ENCODE measurements around the gene RETREG3. TPM values are rescaled to one million over a fixed set of nuclear protein-coding genes. Genes with fewer than 3 reads are reported as not detected.

RETREG3 gene
- total and polyA plus RNA-seq, 7 donors, result 13.9 to 43.2 (median 35.0) TPM

- ATAC-seq (peak in 2 of 4 donors; percentile 0 to 14), DNase-seq (peak in 1 of 2 donors; percentile 45)
- WGBS, 3 donors, result 34 to 35% (median 35%) methylated on average over 26 of the region's 26 CpGs
- intact Hi-C loops (cut with DNase I), result no loop called here
- peak overlapping the region; percentile 92 for H3K27ac ChIP-seq
- peaks cover 30% of the 10 kb centered on the region for H3K4me1 ChIP-seq
- TF ChIP-seq, protein P1, sequence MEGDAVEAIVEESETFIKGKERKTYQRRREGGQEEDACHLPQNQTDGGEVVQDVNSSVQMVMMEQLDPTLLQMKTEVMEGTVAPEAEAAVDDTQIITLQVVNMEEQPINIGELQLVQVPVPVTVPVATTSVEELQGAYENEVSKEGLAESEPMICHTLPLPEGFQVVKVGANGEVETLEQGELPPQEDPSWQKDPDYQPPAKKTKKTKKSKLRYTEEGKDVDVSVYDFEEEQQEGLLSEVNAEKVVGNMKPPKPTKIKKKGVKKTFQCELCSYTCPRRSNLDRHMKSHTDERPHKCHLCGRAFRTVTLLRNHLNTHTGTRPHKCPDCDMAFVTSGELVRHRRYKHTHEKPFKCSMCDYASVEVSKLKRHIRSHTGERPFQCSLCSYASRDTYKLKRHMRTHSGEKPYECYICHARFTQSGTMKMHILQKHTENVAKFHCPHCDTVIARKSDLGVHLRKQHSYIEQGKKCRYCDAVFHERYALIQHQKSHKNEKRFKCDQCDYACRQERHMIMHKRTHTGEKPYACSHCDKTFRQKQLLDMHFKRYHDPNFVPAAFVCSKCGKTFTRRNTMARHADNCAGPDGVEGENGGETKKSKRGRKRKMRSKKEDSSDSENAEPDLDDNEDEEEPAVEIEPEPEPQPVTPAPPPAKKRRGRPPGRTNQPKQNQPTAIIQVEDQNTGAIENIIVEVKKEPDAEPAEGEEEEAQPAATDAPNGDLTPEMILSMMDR (IDR thresholded peaks at IDR 0.05), result no peak
- H3K9me3 ChIP-seq, result no peaks in the 10 kb centered on the region
- peak overlapping the region; percentile 74 for H3K4me3 ChIP-seq
- no peaks in the 10 kb centered on the region for H3K27me3 ChIP-seq (ENCODE audit: insufficient read depth in 3 of 3, low read length in 2 of 3)
- peaks cover 0 to 24% of the 10 kb centered on the region in 2 donors for H3K36me3 ChIP-seq (ENCODE audit: insufficient read depth in 1 of 2, low read depth in 1 of 2)
Observed at GRCh38 chr17:42535155-42536047, 73.8 kb downstream of the RETREG3 start.

DNA sequence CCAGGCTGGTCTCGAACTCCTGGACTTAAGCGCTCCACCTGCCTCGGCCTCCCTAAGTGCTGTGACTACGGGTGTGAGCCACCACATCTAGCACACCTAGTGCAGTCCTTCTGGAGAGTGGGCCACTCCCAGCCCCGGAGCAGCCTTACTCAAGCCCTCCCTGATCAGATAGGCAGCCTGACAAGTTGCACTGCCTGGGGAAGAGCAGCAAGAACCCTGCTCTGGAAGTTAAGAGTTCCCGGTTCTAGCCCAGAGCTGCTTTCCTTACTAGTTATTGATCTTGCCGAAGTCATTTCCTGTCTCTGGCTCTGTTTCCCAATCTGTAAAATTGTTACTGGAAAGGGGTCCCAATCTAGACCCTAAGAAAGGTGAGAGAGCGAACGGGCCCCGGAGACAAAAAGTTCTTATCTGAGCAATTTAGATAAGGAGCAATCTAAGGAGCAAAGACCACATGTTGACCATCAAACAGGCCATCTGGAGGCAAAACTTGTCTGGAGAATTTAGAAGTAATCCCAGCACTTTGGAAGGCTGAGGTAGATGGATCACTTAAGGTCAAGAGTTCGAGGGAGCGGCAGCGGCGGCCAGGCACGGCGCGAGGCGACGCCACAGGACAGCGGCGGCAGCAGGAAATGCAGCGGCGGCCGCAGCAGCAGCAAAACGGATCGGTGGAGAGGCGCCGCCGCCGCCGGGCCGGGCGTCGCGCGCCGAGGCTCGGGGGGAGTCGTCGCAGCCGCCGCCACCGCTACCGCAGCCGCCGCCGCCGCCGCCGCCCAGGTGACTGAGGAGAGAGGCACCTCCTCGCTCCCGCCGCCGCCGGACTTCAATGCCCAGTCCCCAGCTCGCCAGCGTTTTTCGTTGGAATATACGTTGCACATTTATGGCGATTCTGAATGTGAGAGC is 77.5 kb downstream of the RETREG3 start:
- Histone ChIP-seq H3K4me3 (peak overlapping the region; percentile 71), H3K4me1 (peaks cover 27% of the 10 kb centered on the region), H3K9me3 (no peaks in the 10 kb centered on the region), H3K27me3 (ENCODE audit: insufficient read depth in 3 of 3, low read length in 2 of 3) (no peaks in the 10 kb centered on the region), H3K36me3 (ENCODE audit: insufficient read depth in 1 of 2, low read depth in 1 of 2) (no peaks in the 10 kb centered on the region), H3K27ac (peak overlapping the region; percentile 84)
- peak; percentile 69 to 88 for DNase-seq
- ATAC-seq, result peak; percentile 33 to 42 (median 38)
- WGBS, 3 donors, result 13 to 21% (median 15%) methylated on average over 41 to 60 of the region's 60 CpGs
- intact Hi-C loops (cut with DNase I), result no loop called here
- TF ChIP-seq, protein P1 (IDR thresholded peaks at IDR 0.05), result peak; percentile 46

DNA sequence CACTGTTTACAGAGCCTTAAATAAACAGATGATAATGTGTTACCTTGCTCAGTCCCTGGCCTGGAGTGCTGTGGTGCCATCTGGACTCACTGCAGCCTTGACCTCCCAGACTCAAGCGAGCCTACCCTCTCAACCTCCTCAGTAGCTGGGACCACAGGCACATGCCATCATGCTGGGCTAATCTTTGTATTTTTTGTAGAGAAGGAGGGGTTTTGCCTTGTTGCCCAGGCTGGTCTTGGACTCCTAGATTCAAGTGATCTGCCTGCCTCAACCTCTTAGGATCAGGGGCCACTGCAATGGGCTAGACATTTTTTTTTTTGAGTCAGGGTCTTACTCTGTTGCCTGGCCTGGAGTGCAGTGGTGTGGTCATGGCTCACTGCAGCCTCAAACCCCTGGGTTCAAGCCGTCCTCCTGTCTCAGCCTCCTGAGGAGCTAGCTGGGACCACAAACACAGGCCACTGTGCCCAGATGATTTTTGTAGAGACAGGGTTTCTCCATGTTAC is 78.2 kb downstream of the RETREG3 start:
- H3K27me3 ChIP-seq (ENCODE audit: insufficient read depth in 3 of 3, low read length in 2 of 3), result no peaks in the 10 kb centered on the region
- H3K4me1 ChIP-seq, result peaks cover 32% of the 10 kb centered on the region
- intact Hi-C loops (cut with DNase I), result no loop called here
- no peaks in the 10 kb centered on the region for H3K9me3 ChIP-seq
- peak overlapping the region; percentile 84 for H3K27ac ChIP-seq
- ATAC-seq, result no peak
- WGBS, 3 donors, result 91 to 95% (median 94%) methylated on average over 2 of the region's 2 CpGs
- no peaks in the 10 kb centered on the region for H3K36me3 ChIP-seq (ENCODE audit: insufficient read depth in 1 of 2, low read depth in 1 of 2)
- TF ChIP-seq, protein P1 (IDR thresholded peaks at IDR 0.05), result no peak
- H3K4me3 ChIP-seq, result no peak overlapping the region
- peak in 1 of 2 donors; percentile 19 for DNase-seq

Other genes with a start within 250 kb of the RETREG3 start
- 100 to 1,000 TPM in 3 of 4 donors, 10 to 100 TPM in 1; 67.3 to 279 (median 220) TPM for gene STAT3, start 220.9 kb downstream of the RETREG3 start, total RNA-seq
- 100 to 1,000 TPM in 1 of 3 donors, 10 to 100 TPM in 2; 95.6 to 111 (median 97.8) TPM for gene STAT3, start 220.9 kb downstream of the RETREG3 start, polyA plus RNA-seq
- gene CAVIN1, start 186.1 kb downstream of the RETREG3 start, total RNA-seq, result 100 to 1,000 TPM; 109 to 151 (median 128) TPM
- 10 to 100 TPM; 69.5 to 92.6 (median 92.0) TPM for gene CAVIN1, start 186.1 kb downstream of the RETREG3 start, polyA plus RNA-seq
- gene ATP6V0A1, start 150.5 kb downstream of the RETREG3 start, total RNA-seq, result 100 to 1,000 TPM in 2 of 4 donors, 10 to 100 TPM in 2; 41.1 to 116 (median 89.6) TPM
- gene ATP6V0A1, start 150.5 kb downstream of the RETREG3 start, polyA plus RNA-seq, result 10 to 100 TPM; 51.7 to 62.7 (median 61.0) TPM
- 10 to 100 TPM in 3 of 4 donors, 1 to 10 TPM in 1; 9.1 to 17.8 (median 11.7) TPM for gene NAGLU, start 73.1 kb downstream of the RETREG3 start, total RNA-seq
- gene NAGLU, start 73.1 kb downstream of the RETREG3 start, polyA plus RNA-seq, result 10 to 100 TPM; 16.0 to 18.1 (median 17.5) TPM
- gene HSD17B1, start 56.5 kb downstream of the RETREG3 start, total RNA-seq, result 1 to 10 TPM in 1 of 4 donors, under 1 TPM in 3; 0.54 to 1.2 (median 0.72) TPM
- 1 to 10 TPM; 1.3 to 2.1 (median 1.7) TPM for gene HSD17B1, start 56.5 kb downstream of the RETREG3 start, polyA plus RNA-seq
- 10 to 100 TPM; 31.6 to 45.4 (median 37.0) TPM for gene COASY, start 47.2 kb downstream of the RETREG3 start, total RNA-seq
- 100 to 1,000 TPM in 1 of 3 donors, 10 to 100 TPM in 2; 41.0 to 141 (median 73.5) TPM for gene COASY, start 47.2 kb downstream of the RETREG3 start, polyA plus RNA-seq
- 10 to 100 TPM; 45.2 to 67.9 (median 55.2) TPM for gene MLX, start 42.3 kb downstream of the RETREG3 start, total RNA-seq
- gene MLX, start 42.3 kb downstream of the RETREG3 start, polyA plus RNA-seq, result 100 to 1,000 TPM in 1 of 3 donors, 10 to 100 TPM in 2; 71.0 to 108 (median 89.2) TPM
- 1 to 10 TPM in 2 of 4 donors, under 1 TPM in 2; 0.26 to 3.3 (median 1.4) TPM for gene PSMC3IP, start 31.6 kb downstream of the RETREG3 start, total RNA-seq
- gene PSMC3IP, start 31.6 kb downstream of the RETREG3 start, polyA plus RNA-seq, result 10 to 100 TPM in 1 of 3 donors, 1 to 10 TPM in 2; 3.8 to 13.3 (median 5.3) TPM
- 10 to 100 TPM; 46.9 to 78.1 (median 50.4) TPM for gene TUBG1, start 309 bp upstream of the RETREG3 start, total RNA-seq
- gene TUBG1, start 309 bp upstream of the RETREG3 start, polyA plus RNA-seq, result 10 to 100 TPM; 68.8 to 90.2 (median 81.0) TPM
- gene TUBG2, start 49.9 kb upstream of the RETREG3 start, total RNA-seq, result 10 to 100 TPM in 1 of 4 donors, 1 to 10 TPM in 3; 3.8 to 11.9 (median 5.7) TPM
- gene TUBG2, start 49.9 kb upstream of the RETREG3 start, polyA plus RNA-seq, result 1 to 10 TPM; 2.7 to 4.9 (median 4.2) TPM
- 10 to 100 TPM; 15.0 to 33.8 (median 28.0) TPM for gene PLEKHH3, start 67.6 kb upstream of the RETREG3 start, total RNA-seq
- 10 to 100 TPM; 12.7 to 15.8 (median 14.2) TPM for gene PLEKHH3, start 67.6 kb upstream of the RETREG3 start, polyA plus RNA-seq
- gene CCR10, start 72.5 kb upstream of the RETREG3 start, total RNA-seq, result 1 to 10 TPM; 1.2 to 5.0 (median 2.8) TPM
- gene CCR10, start 72.5 kb upstream of the RETREG3 start, polyA plus RNA-seq, result 1 to 10 TPM; 1.0 to 3.3 (median 1.6) TPM
- 1 to 10 TPM; 1.9 to 2.6 (median 2.2) TPM for gene CNTNAP1, start 73.2 kb upstream of the RETREG3 start, total RNA-seq
- gene CNTNAP1, start 73.2 kb upstream of the RETREG3 start, polyA plus RNA-seq, result 1 to 10 TPM; 1.0 to 3.4 (median 1.1) TPM
- gene EZH1, start 135.7 kb upstream of the RETREG3 start, total RNA-seq, result 10 to 100 TPM; 25.7 to 59.1 (median 33.7) TPM
- gene EZH1, start 135.7 kb upstream of the RETREG3 start, polyA plus RNA-seq, result 10 to 100 TPM; 15.2 to 43.9 (median 22.3) TPM
- gene RAMP2, start 151.9 kb upstream of the RETREG3 start, total RNA-seq, result 10 to 100 TPM in 3 of 4 donors, 1 to 10 TPM in 1; 9.2 to 39.8 (median 18.7) TPM
- 10 to 100 TPM; 17.5 to 21.9 (median 21.4) TPM for gene RAMP2, start 151.9 kb upstream of the RETREG3 start, polyA plus RNA-seq
- gene VPS25, start 164.1 kb upstream of the RETREG3 start, total RNA-seq, result 10 to 100 TPM; 38.6 to 45.2 (median 39.8) TPM
- gene VPS25, start 164.1 kb upstream of the RETREG3 start, polyA plus RNA-seq, result 10 to 100 TPM; 46.0 to 73.3 (median 72.8) TPM
- gene WNK4, start 171.2 kb upstream of the RETREG3 start, total RNA-seq, result under 1 TPM in 3 of 4 donors, not detected in 1; 0.08 to 0.30 (median 0.09) TPM
- under 1 TPM in 1 of 3 donors, not detected in 2; 0.01 TPM for gene WNK4, start 171.2 kb upstream of the RETREG3 start, polyA plus RNA-seq
- 10 to 100 TPM; 69.1 to 85.2 (median 83.9) TPM for gene COA3, start 189.3 kb upstream of the RETREG3 start, total RNA-seq
- gene COA3, start 189.3 kb upstream of the RETREG3 start, polyA plus RNA-seq, result 100 to 1,000 TPM; 126 to 167 (median 130) TPM
- gene CNTD1, start 189.5 kb upstream of the RETREG3 start, total RNA-seq, result 1 to 10 TPM in 1 of 4 donors, under 1 TPM in 2, not detected in 1; 0.74 to 1.3 (median 0.79) TPM
- 1 to 10 TPM in 1 of 3 donors, under 1 TPM in 2; 0.24 to 1.0 (median 0.36) TPM for gene CNTD1, start 189.5 kb upstream of the RETREG3 start, polyA plus RNA-seq
- gene BECN1, start 214.9 kb upstream of the RETREG3 start, total RNA-seq, result 10 to 100 TPM; 45.9 to 85.4 (median 60.6) TPM
- gene BECN1, start 214.9 kb upstream of the RETREG3 start, polyA plus RNA-seq, result 100 to 1,000 TPM in 1 of 3 donors, 10 to 100 TPM in 2; 54.4 to 150 (median 69.1) TPM
- 100 to 1,000 TPM in 3 of 4 donors, 10 to 100 TPM in 1; 61.7 to 105 (median 103) TPM for gene PSME3, start 224.0 kb upstream of the RETREG3 start, total RNA-seq
- 100 to 1,000 TPM in 2 of 3 donors, 10 to 100 TPM in 1; 86.0 to 239 (median 204) TPM for gene PSME3, start 224.0 kb upstream of the RETREG3 start, polyA plus RNA-seq
- gene AOC2, start 235.2 kb upstream of the RETREG3 start, total RNA-seq, result 1 to 10 TPM in 1 of 4 donors, under 1 TPM in 3; 0.49 to 1.0 (median 0.71) TPM
- 1 to 10 TPM in 1 of 3 donors, under 1 TPM in 2; 0.08 to 1.6 (median 0.60) TPM for gene AOC2, start 235.2 kb upstream of the RETREG3 start, polyA plus RNA-seq
- 10 to 100 TPM in 2 of 4 donors, 1 to 10 TPM in 2; 5.8 to 11.8 (median 8.5) TPM for gene AOC3, start 241.8 kb upstream of the RETREG3 start, total RNA-seq
- 1 to 10 TPM; 5.9 to 9.3 (median 8.4) TPM for gene AOC3, start 241.8 kb upstream of the RETREG3 start, polyA plus RNA-seq

Data from psoas muscle (tissue), 8 donors.